ENCODE measurements around the gene YIPF3.

- TF ChIP-seq CTCF (conservative IDR thresholded peaks at IDR 0.05; ENCODE audit: low read length) = peak; percentile 39
- TF ChIP-seq EZH2phosphoT487 (IDR thresholded peaks at IDR 0.05; ENCODE audit: borderline replicate concordance) = no peak
These were observed 21.3 kb downstream of the YIPF3 start for GRCh38 chr6:43495409-43495941.

Data from Loucy (cell line).